Body of pancreas (tissue), 4 donors: ENCODE data around the gene LAG3. TPM values are rescaled to one million over a fixed set of nuclear protein-coding genes. Genes with fewer than 3 reads are reported as not detected.

Experiments
- ATAC-seq: fragments of 150-250 bp; one replicate; pipeline ENCODE4 v1.9.1; 2016
- DNase-seq, 4 donors: peaks; one replicate each; pipeline ENCODE4 v3.0.0-alpha.2; 2019
- H3K27ac ChIP-seq, 4 donors: fragments of 200-600 bp; sonication (generic); 1 replicate in 3 of 4; 2 replicates in 1 of 4; pipeline versions ENCODE4 v1.5.1 to v1.6.1; 2016 to 2019; ENCODE audit warnings: mild to moderate bottlenecking in 1 of 4, mixed read lengths in 1 of 4, moderate library complexity in 1 of 4
- H3K27me3 ChIP-seq, 2 donors: fragments of 200-600 bp; sonication (generic); one replicate each; pipeline ENCODE4 v1.6.0; 2016; ENCODE audit warnings: mild to moderate bottlenecking in 1 of 2
- H3K36me3 ChIP-seq, 2 donors: fragments of 200-600 bp; sonication (generic); replicated peaks in 1 of 2; 2 replicates each; pipeline ENCODE4 v1.5.1; 2016; ENCODE audit warnings: low read depth in 2 of 2; ENCODE audit not compliant: insufficient read depth in 1 of 2
- H3K4me1 ChIP-seq: fragments of 200-600 bp; sonication (generic); one replicate; pipeline ENCODE4 v1.6.0; 2016
- H3K4me3 ChIP-seq, 2 donors: fragments of 200-600 bp; sonication (generic); 1 replicate in 1 of 2; 2 replicates in 1 of 2; pipeline ENCODE4 v1.5.1; 2016 to 2019
- H3K9me3 ChIP-seq, 3 donors: fragments of 200-600 bp; sonication (generic); 1 replicate in 2 of 3; 2 replicates in 1 of 3; pipeline ENCODE4 v1.5.1; 2016
- CTCF ChIP-seq, 7 experiments: fragments of 450-650 bp in 4 of 7; fragments of 200-600 bp in 3 of 7; sonication (generic) in 3 of 7; IDR thresholded peaks; one replicate each; pipeline ENCODE4 v1.5.1; 2016 to 2019; ENCODE audit warnings: antibody characterized with exemption in 7 of 7
- POLR2A ChIP-seq, 3 donors: fragments of 450-650 bp; IDR thresholded peaks; one replicate each; pipeline ENCODE4 v1.6.1; 2016; ENCODE audit warnings: antibody characterized with exemption in 3 of 3, mild to moderate bottlenecking in 2 of 3
- WGBS, 2 donors: methylation state at CpG; one replicate each; pipeline ENCODE4 v1.1.5; 2017; 5-methylcytosine and 5-hydroxymethylcytosine counted together
- intact Hi-C: fragments of 100-400 bp; cut with DNase I; formaldehyde crosslinking; loops from one replicate; pipeline ENCODE4 v1.15.1; 2023
- total RNA-seq, 2 donors: library from RNA; depleted of rRNA; stranded (reverse); fragments of >200 nt; gene quantifications; one replicate each; pipeline ENCODE4 v1.1.0, GENCODE V29; 2016

LAG3 gene
- total RNA-seq, 2 donors from 2014 or later: not detected

- 50 to 52% methylated on average over 2 to 5 of the region's 5 CpGs for whole genome bisulfite sequencing, 2 donors
- Histone ChIP-seq H3K4me3 (no peak overlapping the region), H3K27me3 (no peaks in the 10 kb centered on the region), H3K27ac (no peak overlapping the region), H3K4me1 (no peaks in the 10 kb centered on the region), H3K36me3 (no peaks in the 10 kb centered on the region), H3K9me3 (no peaks in the 10 kb centered on the region)
- DNase-seq (no peak), ATAC-seq (no peak)
- TF ChIP-seq CTCF (IDR thresholded peaks at IDR 0.05) (no peak), POLR2A (IDR thresholded peaks at IDR 0.05) (no peak)
- intact Hi-C loops: loop anchor here (5.0 kb wide), 1 partner anchor 47 kb away; no protein-coding TSS in a partner anchor
Observed at GRCh38 chr12:6784296-6784695, 12.0 kb downstream of the LAG3 start.

GRCh38 chr12:6784761-6785160 lies 12.4 kb downstream of the LAG3 start:
- H3K4me1 ChIP-seq: no peaks in the 10 kb centered on the region
- no peak for DNase-seq
- no peaks in the 10 kb centered on the region for H3K36me3 ChIP-seq
- TF ChIP-seq CTCF (IDR thresholded peaks at IDR 0.05) (no peak), POLR2A (IDR thresholded peaks at IDR 0.05) (no peak)
- no peaks in the 10 kb centered on the region for H3K27me3 ChIP-seq
- intact Hi-C loops: loop anchor here (5.0 kb wide), 1 partner anchor 47 kb away; no protein-coding TSS in a partner anchor
- no peak for ATAC-seq
- no peaks in the 10 kb centered on the region for H3K9me3 ChIP-seq
- H3K27ac ChIP-seq: no peak overlapping the region
- WGBS, 2 donors: 73 to 74% methylated on average over 5 of the region's 5 CpGs
- H3K4me3 ChIP-seq: no peak overlapping the region

GRCh38 chr12:6786416-6787094 lies 14.2 kb downstream of the LAG3 start:
- Histone ChIP-seq H3K27me3 (no peaks in the 10 kb centered on the region), H3K4me1 (no peaks in the 10 kb centered on the region), H3K27ac (no peak overlapping the region), H3K9me3 (no peaks in the 10 kb centered on the region), H3K4me3 (no peak overlapping the region), H3K36me3 (no peaks in the 10 kb centered on the region)
- intact Hi-C loops: no loop called here
- WGBS, 2 donors: 58 to 77% methylated on average over 9 of the region's 9 CpGs
- TF ChIP-seq POLR2A (IDR thresholded peaks at IDR 0.05): no peak
- ATAC-seq (no peak), DNase-seq (no peak)

- intact Hi-C loops: no loop called here
- H3K36me3 ChIP-seq: no peaks in the 10 kb centered on the region
- H3K27ac ChIP-seq: no peak overlapping the region
- no peaks in the 10 kb centered on the region for H3K4me1 ChIP-seq
- DNase-seq (no peak), ATAC-seq (no peak)
- H3K27me3 ChIP-seq: no peaks in the 10 kb centered on the region
- 91 to 95% methylated on average over 5 of the region's 5 CpGs for WGBS, 2 donors
- no peak for TF ChIP-seq CTCF (IDR thresholded peaks at IDR 0.05)
- no peak for TF ChIP-seq POLR2A (IDR thresholded peaks at IDR 0.05)
- H3K4me3 ChIP-seq: no peak overlapping the region
- no peaks in the 10 kb centered on the region for H3K9me3 ChIP-seq
Observed at GRCh38 chr12:6787309-6787708, 15.0 kb downstream of the LAG3 start.

- WGBS, 2 donors: 48 to 50% methylated on average over 17 to 18 of the region's 18 CpGs
- H3K4me3 ChIP-seq: no peak within 1 kb of the TSS
- H3K4me1 ChIP-seq: no peaks in the 10 kb centered on the region
- peak in 2 of 4 donors; percentile 30 to 75 for DNase-seq
- no peaks in the 10 kb centered on the region for H3K27me3 ChIP-seq
- TF ChIP-seq POLR2A (IDR thresholded peaks at IDR 0.05) (peak in 2 of 3 donors; percentile 28 to 59), CTCF (IDR thresholded peaks at IDR 0.05) (no peak)
- H3K36me3 ChIP-seq: no peaks in the 10 kb centered on the region
- ATAC-seq: no peak
- no peaks in the 10 kb centered on the region for H3K9me3 ChIP-seq
- H3K27ac ChIP-seq: peak within 1 kb of the TSS in 2 of 4 donors; percentile 8 to 44
- intact Hi-C loops: no loop called here
Observed at GRCh38 chr12:6788972-6789924, 16.9 kb downstream of the LAG3 start, which contains the start of gene CD4. TSS of gene CD4 (plus strand) at chr12:6789528. CDS start at chr12:6800139, 10,611 bp downstream.
